HL-60 (cell line): ENCODE data around the gene RTN3.

Experiments
- DNase-seq, 2 experiments: peaks; one replicate each; pipeline ENCODE4 v3.0.0-alpha.2; 2010 to 2020; ENCODE audit warnings: low read depth in 1 of 2, low spot score in 1 of 2
- H3K27ac ChIP-seq: fragments of 250-450 bp; sonication (Bioruptor Pico); replicated peaks from 2 replicates; pipeline ENCODE4 v1.5.1; 2020; ENCODE audit warnings: mild to moderate bottlenecking, moderate library complexity
- H3K27me3 ChIP-seq: fragments of 250-450 bp; sonication (Bioruptor Pico); 2 replicates; pipeline ENCODE4 v1.5.1; 2021; ENCODE audit warnings: mild to moderate bottlenecking, moderate library complexity; ENCODE audit not compliant: insufficient read depth, poor library complexity, severe bottlenecking
- H3K4me3 ChIP-seq: replicated peaks from 2 replicates; pipeline ENCODE4 v1.5.1; 2011; ENCODE audit warnings: mild to moderate bottlenecking, control low read depth, low read length; ENCODE audit not compliant: insufficient read depth
- GABPA ChIP-seq: IDR thresholded peaks from 2 replicates; pipeline ENCODE4 v1.6.1; 2012; ENCODE audit warnings: low read depth
- POLR2AphosphoS5 ChIP-seq: IDR thresholded peaks from 2 replicates; pipeline ENCODE4 v1.6.1; 2012; ENCODE audit warnings: low read depth
- SPI1 ChIP-seq: IDR thresholded peaks from 2 replicates; pipeline ENCODE4 v1.6.1; 2012; ENCODE audit warnings: low read depth, mild to moderate bottlenecking, borderline replicate concordance
- TF ChIP-seq, protein P1 (sequence below): IDR thresholded peaks from 2 replicates; pipeline ENCODE4 v1.6.1; 2012; ENCODE audit warnings: low read depth; ENCODE audit not compliant: insufficient replicate concordance
- TF ChIP-seq, protein P2 (sequence below): IDR thresholded peaks from one replicate; pipeline ENCODE4 v1.5.1; 2011; ENCODE audit warnings: low read length, control low read depth, inconsistent platforms; ENCODE audit not compliant: insufficient read depth

Gene RTN3

GRCh38 chr11:63698976-63699733 is 17.9 kb downstream of the RTN3 start:
- no peak overlapping the region for H3K27ac ChIP-seq
- no peaks in the 10 kb centered on the region for H3K27me3 ChIP-seq
- no peak overlapping the region for H3K4me3 ChIP-seq
- TF ChIP-seq, protein P1, sequence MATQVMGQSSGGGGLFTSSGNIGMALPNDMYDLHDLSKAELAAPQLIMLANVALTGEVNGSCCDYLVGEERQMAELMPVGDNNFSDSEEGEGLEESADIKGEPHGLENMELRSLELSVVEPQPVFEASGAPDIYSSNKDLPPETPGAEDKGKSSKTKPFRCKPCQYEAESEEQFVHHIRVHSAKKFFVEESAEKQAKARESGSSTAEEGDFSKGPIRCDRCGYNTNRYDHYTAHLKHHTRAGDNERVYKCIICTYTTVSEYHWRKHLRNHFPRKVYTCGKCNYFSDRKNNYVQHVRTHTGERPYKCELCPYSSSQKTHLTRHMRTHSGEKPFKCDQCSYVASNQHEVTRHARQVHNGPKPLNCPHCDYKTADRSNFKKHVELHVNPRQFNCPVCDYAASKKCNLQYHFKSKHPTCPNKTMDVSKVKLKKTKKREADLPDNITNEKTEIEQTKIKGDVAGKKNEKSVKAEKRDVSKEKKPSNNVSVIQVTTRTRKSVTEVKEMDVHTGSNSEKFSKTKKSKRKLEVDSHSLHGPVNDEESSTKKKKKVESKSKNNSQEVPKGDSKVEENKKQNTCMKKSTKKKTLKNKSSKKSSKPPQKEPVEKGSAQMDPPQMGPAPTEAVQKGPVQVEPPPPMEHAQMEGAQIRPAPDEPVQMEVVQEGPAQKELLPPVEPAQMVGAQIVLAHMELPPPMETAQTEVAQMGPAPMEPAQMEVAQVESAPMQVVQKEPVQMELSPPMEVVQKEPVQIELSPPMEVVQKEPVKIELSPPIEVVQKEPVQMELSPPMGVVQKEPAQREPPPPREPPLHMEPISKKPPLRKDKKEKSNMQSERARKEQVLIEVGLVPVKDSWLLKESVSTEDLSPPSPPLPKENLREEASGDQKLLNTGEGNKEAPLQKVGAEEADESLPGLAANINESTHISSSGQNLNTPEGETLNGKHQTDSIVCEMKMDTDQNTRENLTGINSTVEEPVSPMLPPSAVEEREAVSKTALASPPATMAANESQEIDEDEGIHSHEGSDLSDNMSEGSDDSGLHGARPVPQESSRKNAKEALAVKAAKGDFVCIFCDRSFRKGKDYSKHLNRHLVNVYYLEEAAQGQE, result no peak
- TF ChIP-seq POLR2AphosphoS5 (no peak), GABPA (no peak), SPI1 (no peak)
- TF ChIP-seq, protein P2, sequence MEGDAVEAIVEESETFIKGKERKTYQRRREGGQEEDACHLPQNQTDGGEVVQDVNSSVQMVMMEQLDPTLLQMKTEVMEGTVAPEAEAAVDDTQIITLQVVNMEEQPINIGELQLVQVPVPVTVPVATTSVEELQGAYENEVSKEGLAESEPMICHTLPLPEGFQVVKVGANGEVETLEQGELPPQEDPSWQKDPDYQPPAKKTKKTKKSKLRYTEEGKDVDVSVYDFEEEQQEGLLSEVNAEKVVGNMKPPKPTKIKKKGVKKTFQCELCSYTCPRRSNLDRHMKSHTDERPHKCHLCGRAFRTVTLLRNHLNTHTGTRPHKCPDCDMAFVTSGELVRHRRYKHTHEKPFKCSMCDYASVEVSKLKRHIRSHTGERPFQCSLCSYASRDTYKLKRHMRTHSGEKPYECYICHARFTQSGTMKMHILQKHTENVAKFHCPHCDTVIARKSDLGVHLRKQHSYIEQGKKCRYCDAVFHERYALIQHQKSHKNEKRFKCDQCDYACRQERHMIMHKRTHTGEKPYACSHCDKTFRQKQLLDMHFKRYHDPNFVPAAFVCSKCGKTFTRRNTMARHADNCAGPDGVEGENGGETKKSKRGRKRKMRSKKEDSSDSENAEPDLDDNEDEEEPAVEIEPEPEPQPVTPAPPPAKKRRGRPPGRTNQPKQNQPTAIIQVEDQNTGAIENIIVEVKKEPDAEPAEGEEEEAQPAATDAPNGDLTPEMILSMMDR, result no peak
- no peak for DNase-seq

DNA sequence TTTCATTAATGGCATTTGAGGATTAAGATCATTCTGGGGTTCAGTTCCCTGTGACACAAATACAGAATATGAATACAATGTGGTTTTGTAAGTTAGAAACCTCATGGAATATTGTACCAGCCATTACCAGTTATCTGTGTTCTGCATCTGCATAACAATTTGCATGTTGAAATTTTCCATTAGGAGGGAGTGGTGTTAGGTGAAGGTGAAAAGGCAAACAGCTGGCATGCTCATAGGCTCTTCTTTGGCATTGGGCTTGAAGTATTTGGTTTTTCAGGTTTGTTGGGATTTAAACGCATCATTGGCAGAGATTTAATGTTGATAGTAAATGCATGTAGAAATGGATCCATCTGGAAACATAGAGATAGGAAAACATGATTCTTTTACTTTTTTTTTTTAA is 18.6 kb downstream of the RTN3 start:
- Histone ChIP-seq H3K4me3 (no peak overlapping the region), H3K27ac (no peak overlapping the region), H3K27me3 (no peaks in the 10 kb centered on the region)
- no peak for DNase-seq
- TF ChIP-seq, protein P1, result no peak
- no peak for TF ChIP-seq GABPA
- no peak for TF ChIP-seq SPI1
- TF ChIP-seq, protein P2, result no peak
- no peak for TF ChIP-seq POLR2AphosphoS5

GRCh38 chr11:63705526-63705925 is 24.2 kb downstream of the RTN3 start:
- Histone ChIP-seq H3K27ac (no peak overlapping the region), H3K4me3 (no peak overlapping the region), H3K27me3 (no peaks in the 10 kb centered on the region)
- TF ChIP-seq, protein P1, result no peak
- TF ChIP-seq POLR2AphosphoS5 (no peak), SPI1 (no peak), GABPA (no peak)
- TF ChIP-seq, protein P2, result no peak
- DNase-seq, result no peak
